ENCODE measurements around the gene CYTH1. TPM values are rescaled to one million over a fixed set of nuclear protein-coding genes. Genes with fewer than 3 reads are reported as not detected.

CYTH1 gene
- total RNA-seq, 1 donor from 2014 or later, result 62.9 TPM

- no peak for TF ChIP-seq CTCF (IDR thresholded peaks at IDR 0.05)
- no peak for TF ChIP-seq POLR2A (IDR thresholded peaks at IDR 0.05)
- TF ChIP-seq POLR2AphosphoS5 (IDR thresholded peaks at IDR 0.05; ENCODE audit: insufficient read depth in 1 of 2, low read depth in 1 of 2), result no peak
- peaks cover 47% of the 10 kb centered on the region for H3K4me1 ChIP-seq
- no peaks in the 10 kb centered on the region for H3K36me3 ChIP-seq
- H3K27ac ChIP-seq, result no peak overlapping the region
- H3K4me3 ChIP-seq, result no peak overlapping the region
- intact Hi-C loops (cut with DNase I), result no loop called here
- no peak for DNase-seq (ENCODE audit: extremely low spot score in 2 of 2)
- H3K27me3 ChIP-seq, result no peaks in the 10 kb centered on the region
- no peaks in the 10 kb centered on the region for H3K9me3 ChIP-seq
Measured at GRCh38 chr17:78729641-78730040, 52.4 kb downstream of the CYTH1 start.

- Histone ChIP-seq H3K4me3 (no peak overlapping the region), H3K4me1 (peaks cover 49% of the 10 kb centered on the region), H3K9me3 (no peaks in the 10 kb centered on the region), H3K27me3 (no peaks in the 10 kb centered on the region), H3K27ac (no peak overlapping the region), H3K36me3 (no peaks in the 10 kb centered on the region)
- intact Hi-C loops (cut with DNase I), result no loop called here
- DNase-seq (ENCODE audit: extremely low spot score in 2 of 2), result no peak
- TF ChIP-seq CTCF (IDR thresholded peaks at IDR 0.05) (no peak), POLR2A (IDR thresholded peaks at IDR 0.05) (no peak), POLR2AphosphoS5 (IDR thresholded peaks at IDR 0.05; ENCODE audit: insufficient read depth in 1 of 2, low read depth in 1 of 2) (no peak)
Measured at GRCh38 chr17:78728495-78728894, 53.6 kb downstream of the CYTH1 start.

GRCh38 chr17:78727476-78728229, 54.4 kb downstream of the CYTH1 start:
- Histone ChIP-seq H3K4me1 (peaks cover 49% of the 10 kb centered on the region), H3K27me3 (no peaks in the 10 kb centered on the region), H3K27ac (no peak overlapping the region), H3K4me3 (no peak overlapping the region), H3K9me3 (no peaks in the 10 kb centered on the region), H3K36me3 (no peaks in the 10 kb centered on the region)
- no peak for DNase-seq (ENCODE audit: extremely low spot score in 2 of 2)
- TF ChIP-seq POLR2AphosphoS5 (IDR thresholded peaks at IDR 0.05; ENCODE audit: insufficient read depth in 1 of 2, low read depth in 1 of 2) (no peak), POLR2A (IDR thresholded peaks at IDR 0.05) (no peak), CTCF (IDR thresholded peaks at IDR 0.05) (no peak)
- intact Hi-C loops (cut with DNase I), result no loop called here

GRCh38 chr17:78727057-78727456, 55.0 kb downstream of the CYTH1 start:
- Histone ChIP-seq H3K4me1 (peaks cover 49% of the 10 kb centered on the region), H3K27me3 (no peaks in the 10 kb centered on the region), H3K27ac (no peak overlapping the region), H3K4me3 (no peak overlapping the region), H3K36me3 (no peaks in the 10 kb centered on the region), H3K9me3 (no peaks in the 10 kb centered on the region)
- no peak for TF ChIP-seq POLR2AphosphoS5 (IDR thresholded peaks at IDR 0.05; ENCODE audit: insufficient read depth in 1 of 2, low read depth in 1 of 2)
- TF ChIP-seq CTCF (IDR thresholded peaks at IDR 0.05), result no peak
- no peak for TF ChIP-seq POLR2A (IDR thresholded peaks at IDR 0.05)
- DNase-seq (ENCODE audit: extremely low spot score in 2 of 2), result no peak
- intact Hi-C loops (cut with DNase I), result no loop called here

- DNase-seq (ENCODE audit: extremely low spot score in 2 of 2), result no peak
- no peak for TF ChIP-seq POLR2A (IDR thresholded peaks at IDR 0.05)
- no peak for TF ChIP-seq POLR2AphosphoS5 (IDR thresholded peaks at IDR 0.05; ENCODE audit: insufficient read depth in 1 of 2, low read depth in 1 of 2)
- no peak for TF ChIP-seq CTCF (IDR thresholded peaks at IDR 0.05)
- H3K4me1 ChIP-seq, result peaks cover 49% of the 10 kb centered on the region
- intact Hi-C loops (cut with DNase I), result no loop called here
- no peak overlapping the region for H3K27ac ChIP-seq
- no peak overlapping the region for H3K4me3 ChIP-seq
- no peaks in the 10 kb centered on the region for H3K27me3 ChIP-seq
- H3K9me3 ChIP-seq, result no peaks in the 10 kb centered on the region
- H3K36me3 ChIP-seq, result no peaks in the 10 kb centered on the region
Measured at GRCh38 chr17:78726513-78726912, 55.6 kb downstream of the CYTH1 start.

All from vagina (tissue), 2 donors.